Breast epithelium (tissue), 3 donors: Measurements from ENCODE around the gene SFXN3.

ENCODE experiments used
- POLR2A ChIP-seq: fragments of 450-650 bp; IDR thresholded peaks from one replicate; pipeline ENCODE4 v1.6.1; 2016; ENCODE audit warnings: antibody characterized with exemption, mild to moderate bottlenecking, moderate library complexity
- TF ChIP-seq, protein P1 (sequence below), 3 donors: fragments of 450-650 bp; IDR thresholded peaks; one replicate each; pipeline ENCODE4 v1.5.1; 2016 to 2017; ENCODE audit warnings: antibody characterized with exemption in 3 of 3, mild to moderate bottlenecking in 3 of 3, moderate library complexity in 3 of 3

DNA sequence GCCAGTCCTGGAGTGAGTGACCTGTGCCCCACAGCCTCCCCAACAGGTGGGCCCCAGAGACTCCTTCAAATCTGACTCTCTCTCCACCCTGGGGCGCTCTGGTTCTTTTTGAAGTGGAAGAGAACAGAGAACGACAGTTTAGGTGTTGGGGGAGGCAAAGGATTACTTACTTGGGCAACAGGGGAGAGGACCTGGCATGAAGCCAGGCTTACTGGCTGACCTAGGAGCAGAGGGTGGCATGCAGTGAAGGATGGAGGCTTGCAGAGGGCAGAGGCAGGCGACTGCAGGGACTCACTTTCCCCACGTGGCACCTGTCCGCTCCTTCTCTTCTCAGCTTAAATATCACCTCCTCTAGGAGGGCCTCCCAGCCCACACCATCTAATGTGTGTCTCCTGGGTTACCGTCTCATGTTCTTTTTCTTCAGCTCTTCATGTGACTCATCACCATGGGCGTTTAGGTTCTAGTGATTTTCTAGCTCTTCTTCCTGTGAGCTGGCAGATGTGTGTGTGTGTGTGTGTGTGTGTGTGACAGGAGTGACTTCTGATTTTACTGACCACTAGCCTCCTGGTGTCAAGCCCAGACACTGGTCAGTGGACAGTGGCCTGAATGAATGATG, 16.0 kb upstream of the SFXN3 start:
- TF ChIP-seq, protein P1, sequence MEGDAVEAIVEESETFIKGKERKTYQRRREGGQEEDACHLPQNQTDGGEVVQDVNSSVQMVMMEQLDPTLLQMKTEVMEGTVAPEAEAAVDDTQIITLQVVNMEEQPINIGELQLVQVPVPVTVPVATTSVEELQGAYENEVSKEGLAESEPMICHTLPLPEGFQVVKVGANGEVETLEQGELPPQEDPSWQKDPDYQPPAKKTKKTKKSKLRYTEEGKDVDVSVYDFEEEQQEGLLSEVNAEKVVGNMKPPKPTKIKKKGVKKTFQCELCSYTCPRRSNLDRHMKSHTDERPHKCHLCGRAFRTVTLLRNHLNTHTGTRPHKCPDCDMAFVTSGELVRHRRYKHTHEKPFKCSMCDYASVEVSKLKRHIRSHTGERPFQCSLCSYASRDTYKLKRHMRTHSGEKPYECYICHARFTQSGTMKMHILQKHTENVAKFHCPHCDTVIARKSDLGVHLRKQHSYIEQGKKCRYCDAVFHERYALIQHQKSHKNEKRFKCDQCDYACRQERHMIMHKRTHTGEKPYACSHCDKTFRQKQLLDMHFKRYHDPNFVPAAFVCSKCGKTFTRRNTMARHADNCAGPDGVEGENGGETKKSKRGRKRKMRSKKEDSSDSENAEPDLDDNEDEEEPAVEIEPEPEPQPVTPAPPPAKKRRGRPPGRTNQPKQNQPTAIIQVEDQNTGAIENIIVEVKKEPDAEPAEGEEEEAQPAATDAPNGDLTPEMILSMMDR (IDR thresholded peaks at IDR 0.05) = no peak
- no peak for TF ChIP-seq POLR2A
